GM20000 (cell line): ENCODE results near the gene POR.

ENCODE experiments used
- DNase-seq: peaks from one replicate; pipeline ENCODE4 v3.0.0; 2012; ENCODE audit warnings: low spot score
- TF ChIP-seq, protein P1 (sequence below): IDR thresholded peaks from 2 replicates; pipeline ENCODE4 v1.5.1; 2012; ENCODE audit warnings: mild to moderate bottlenecking, control low read depth; ENCODE audit errors: extremely low read depth, missing control alignments

Gene POR

DNA sequence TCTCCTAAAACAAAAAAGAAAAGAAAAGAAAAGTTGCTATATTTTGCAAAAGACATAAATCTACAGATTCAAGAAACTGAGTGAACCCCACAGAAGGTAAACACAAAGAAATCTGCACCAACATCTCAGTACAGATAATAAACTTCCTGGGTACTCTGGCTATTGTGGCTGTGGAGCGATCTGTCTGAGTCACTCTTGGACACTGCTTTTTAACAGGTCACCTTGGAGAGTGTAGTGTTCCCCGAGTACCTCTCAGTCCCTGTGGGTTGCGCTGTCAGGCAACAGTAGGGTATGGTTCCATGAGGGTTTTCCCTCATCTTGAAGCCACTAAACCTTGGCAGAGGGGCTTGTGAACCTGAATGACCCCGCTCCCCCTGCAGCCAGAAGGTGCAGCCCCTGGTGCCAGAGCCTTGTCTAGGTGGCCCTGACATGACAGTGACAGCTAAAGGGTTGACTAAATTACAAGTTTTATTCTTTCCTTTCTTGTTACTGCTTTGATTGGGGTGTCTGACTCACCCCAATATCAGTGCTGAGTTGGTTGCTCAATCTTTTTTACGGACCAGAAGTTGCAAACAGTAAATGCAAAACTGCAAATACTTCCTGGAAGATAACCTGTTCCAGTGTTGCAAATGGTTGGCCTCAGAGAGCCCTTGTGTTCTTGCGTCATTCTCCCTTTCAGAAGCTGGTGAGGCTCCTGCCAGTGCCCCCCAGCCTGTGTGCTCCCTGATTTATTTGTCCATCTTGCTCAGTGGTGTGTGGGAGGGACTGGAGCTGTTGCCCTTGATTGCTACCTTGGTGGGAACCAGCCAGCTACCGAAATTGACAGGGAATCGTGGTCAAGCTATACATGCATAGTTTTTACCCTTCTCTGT, 30.6 kb downstream of the POR start:
- DNase-seq: no peak
- TF ChIP-seq, protein P1, sequence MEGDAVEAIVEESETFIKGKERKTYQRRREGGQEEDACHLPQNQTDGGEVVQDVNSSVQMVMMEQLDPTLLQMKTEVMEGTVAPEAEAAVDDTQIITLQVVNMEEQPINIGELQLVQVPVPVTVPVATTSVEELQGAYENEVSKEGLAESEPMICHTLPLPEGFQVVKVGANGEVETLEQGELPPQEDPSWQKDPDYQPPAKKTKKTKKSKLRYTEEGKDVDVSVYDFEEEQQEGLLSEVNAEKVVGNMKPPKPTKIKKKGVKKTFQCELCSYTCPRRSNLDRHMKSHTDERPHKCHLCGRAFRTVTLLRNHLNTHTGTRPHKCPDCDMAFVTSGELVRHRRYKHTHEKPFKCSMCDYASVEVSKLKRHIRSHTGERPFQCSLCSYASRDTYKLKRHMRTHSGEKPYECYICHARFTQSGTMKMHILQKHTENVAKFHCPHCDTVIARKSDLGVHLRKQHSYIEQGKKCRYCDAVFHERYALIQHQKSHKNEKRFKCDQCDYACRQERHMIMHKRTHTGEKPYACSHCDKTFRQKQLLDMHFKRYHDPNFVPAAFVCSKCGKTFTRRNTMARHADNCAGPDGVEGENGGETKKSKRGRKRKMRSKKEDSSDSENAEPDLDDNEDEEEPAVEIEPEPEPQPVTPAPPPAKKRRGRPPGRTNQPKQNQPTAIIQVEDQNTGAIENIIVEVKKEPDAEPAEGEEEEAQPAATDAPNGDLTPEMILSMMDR: no peak

DNA sequence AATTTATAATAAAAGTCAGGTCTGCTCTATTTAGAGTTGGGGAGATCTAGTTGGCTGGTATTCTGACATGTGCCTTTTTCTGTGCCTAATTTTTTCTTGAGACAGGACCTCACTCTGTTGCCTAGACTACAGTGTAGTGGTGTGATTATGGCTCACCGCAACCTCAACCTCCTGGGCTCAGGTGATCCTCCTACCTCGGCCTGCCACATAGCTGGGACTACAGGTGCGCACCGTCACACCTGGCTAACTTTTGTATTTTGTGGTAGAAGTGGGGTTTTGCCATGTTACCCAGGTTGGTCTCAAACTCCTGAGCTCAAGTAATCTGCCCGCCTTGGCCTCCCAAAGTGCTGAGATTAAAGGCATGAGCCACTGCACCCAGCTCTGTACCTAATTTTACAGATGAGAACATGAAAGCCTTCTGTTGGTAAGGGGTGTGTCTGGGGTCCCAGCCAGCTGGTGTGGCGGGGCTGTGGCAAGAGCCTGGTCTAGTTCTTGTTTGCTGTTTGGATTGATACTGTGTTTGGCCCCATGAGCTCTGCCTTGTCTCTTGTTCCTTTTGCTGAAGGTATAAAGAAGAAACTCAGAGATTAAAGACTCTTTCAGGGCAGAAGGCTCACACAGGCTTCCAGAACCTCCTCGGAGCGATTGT, 31.4 kb downstream of the POR start:
- TF ChIP-seq, protein P1: no peak
- DNase-seq: no peak

DNA sequence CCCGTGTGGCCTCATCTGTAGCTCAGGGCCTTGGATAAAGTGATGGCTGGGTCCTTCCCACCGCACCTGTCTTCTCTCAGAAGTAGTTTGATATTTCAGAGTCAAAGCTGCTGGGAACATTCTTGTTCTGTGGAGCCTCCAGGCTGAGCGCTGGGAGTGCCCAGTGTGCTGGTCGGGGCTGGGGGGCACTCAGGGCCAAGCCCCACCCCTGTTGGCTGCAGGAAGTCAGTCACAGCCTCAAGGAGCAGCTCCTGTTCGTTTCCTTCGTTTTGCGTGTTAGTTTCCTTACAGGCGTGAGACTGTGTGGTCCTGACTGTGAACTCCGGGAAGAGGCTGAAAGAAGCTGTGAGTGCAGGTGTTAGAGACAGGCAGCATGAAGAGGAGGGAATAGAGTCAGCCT, 33.2 kb downstream of the POR start:
- TF ChIP-seq, protein P1: no peak
- no peak for DNase-seq

DNA sequence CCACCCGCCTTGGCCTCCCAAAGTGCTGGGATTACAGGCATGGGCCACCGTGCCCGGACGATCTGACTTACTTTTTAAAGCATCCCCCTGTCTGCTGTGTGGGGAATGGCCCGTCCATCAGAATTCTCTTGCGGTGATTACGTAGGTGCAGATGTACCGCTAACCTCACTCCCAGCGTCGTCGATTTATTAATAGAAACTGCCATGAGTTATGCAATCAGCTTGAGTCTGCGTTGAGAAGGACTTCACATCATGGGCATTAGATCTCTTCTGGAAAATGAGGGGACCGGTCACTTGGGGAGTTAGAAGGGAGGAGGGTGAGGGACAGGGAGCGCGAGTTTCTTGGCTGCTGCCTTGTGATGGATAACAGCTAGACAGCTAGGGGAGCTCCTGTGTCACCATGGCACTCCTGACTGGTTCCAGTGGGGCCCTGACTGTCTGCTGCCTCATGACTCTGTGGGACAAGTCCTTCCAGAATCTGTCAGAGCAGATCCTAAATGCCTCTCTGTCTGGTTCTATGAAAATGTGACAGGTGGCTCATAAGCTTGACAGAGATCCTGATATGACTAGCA, 35.2 kb downstream of the POR start:
- no peak for DNase-seq
- TF ChIP-seq, protein P1: no peak

DNA sequence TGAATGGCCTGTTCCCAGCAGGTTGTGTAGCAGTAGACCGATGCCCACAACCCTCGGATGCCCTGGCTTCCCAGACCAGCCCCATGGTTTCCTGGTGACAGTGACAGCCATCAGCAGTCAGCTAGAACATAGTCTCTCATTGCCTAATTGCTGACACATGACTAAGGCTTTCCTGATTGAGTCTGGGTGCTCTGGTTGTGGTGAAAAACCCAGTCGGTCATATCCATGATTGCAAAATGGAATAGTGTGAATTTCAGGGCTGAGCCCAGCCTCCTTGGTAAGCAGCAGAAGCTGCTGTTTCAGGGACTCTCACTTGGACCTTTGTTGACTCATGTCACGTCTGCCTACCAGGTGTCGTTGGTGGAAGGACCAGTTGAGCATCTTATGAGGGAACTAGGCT, 36.6 kb downstream of the POR start:
- TF ChIP-seq, protein P1: no peak
- no peak for DNase-seq

DNA sequence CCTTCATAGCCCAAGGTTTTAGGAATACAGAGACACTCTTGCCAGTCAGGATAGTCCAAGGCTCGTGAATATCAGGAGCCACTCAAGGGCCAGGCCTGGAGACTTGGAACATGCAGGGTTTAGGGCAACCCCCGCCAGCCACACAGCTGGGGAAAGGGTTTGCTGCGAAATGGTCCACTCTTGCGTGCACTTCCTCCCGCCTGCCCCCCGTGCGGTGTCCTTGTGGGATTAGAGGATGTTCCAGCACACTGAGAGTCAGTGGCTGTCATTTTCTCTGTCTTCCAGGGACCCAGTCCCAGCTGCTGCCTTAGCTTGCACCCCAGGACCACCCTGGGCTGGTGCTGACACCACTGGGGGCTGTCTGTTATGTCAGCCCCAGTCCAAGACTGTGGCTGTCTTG, 38.5 kb downstream of the POR start:
- no peak for DNase-seq
- TF ChIP-seq, protein P1: no peak

DNA sequence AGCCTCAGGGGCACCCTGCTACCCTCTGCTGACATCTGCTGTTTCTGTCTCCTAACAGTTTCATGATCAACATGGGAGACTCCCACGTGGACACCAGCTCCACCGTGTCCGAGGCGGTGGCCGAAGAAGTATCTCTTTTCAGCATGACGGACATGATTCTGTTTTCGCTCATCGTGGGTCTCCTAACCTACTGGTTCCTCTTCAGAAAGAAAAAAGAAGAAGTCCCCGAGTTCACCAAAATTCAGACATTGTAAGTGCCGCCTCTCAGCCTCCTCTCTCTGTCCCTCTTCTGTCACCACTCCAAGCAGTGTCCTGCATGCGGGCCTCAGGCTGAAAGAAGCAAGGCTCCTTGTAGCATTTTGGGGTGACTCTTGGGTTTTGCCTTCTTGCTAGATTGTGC, 39.0 kb downstream of the POR start:
- TF ChIP-seq, protein P1: no peak

More for the DNA sequence above, 39.0 kb downstream of the POR start:
- no peak for DNase-seq
